Middle frontal gyrus (tissue), 1 donor: ENCODE measurements around the gene CDK14.
"Not testable (repeated sequence)": the region's sequence is repeated elsewhere in the genome, so short reads cannot be mapped to it uniquely, and the experiment has no call there.

Source experiments
- DNase-seq: peaks from one replicate; pipeline ENCODE4 v3.0.0-alpha.2; 2015; ENCODE audit warnings: low spot score; ENCODE audit errors: extremely low spot score

Gene CDK14

DNA sequence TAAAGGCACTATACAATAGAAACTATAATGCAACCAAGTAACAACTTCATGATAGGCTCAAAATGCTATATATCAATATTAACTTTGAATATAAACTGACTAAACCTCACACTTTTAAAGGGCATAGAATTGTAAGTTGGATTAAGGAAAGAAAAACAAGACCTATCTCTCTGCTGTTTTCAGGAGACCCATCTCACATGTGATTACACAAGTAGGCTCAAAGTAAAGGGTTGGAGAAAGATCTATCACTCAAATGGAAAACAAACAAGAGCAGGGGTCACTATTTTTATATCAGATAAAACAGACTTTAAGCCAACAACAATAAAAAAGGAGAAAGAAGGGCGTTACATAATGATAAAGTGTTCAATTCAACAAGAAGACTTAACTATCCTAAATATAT, 155.5 kb downstream of the CDK14 start:
- no peak for DNase-seq

DNA sequence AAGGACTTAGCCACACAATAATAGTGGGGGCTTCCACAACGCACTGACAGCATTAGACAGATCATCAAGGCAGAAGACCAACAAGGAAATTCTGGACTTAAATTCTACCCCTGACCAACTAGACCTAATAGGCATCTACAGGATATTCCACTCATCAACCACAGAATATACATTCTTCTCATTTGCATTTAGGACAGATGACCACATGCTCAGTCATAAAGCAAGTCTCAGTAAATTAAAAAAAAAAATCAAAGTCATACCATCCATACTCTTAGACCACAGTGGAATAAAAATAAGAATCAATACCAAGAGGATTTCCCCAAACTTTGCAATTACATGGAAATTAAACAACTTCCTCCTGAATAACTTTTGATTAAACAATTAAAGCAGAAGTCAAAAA, 155.9 kb downstream of the CDK14 start:
- DNase-seq: no peak

DNA sequence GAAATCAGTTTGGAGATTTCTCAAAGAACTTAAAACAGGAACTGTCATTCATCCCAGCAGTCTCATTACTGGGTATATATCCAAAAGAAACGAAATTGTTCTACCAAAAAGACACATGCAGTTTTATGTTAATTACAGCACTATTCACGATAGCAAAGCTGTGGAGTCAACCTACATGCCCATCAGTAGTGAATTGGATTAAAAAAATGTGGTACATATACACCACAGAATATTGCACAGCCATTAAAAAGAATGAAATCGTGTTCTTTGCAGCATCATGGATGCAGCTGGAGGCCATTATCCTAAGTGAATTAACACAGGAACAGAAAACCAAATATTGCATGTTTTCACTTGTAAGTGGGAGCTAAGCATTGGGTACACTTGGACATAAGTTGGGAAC, 158.9 kb downstream of the CDK14 start:
- no peak for DNase-seq

DNA sequence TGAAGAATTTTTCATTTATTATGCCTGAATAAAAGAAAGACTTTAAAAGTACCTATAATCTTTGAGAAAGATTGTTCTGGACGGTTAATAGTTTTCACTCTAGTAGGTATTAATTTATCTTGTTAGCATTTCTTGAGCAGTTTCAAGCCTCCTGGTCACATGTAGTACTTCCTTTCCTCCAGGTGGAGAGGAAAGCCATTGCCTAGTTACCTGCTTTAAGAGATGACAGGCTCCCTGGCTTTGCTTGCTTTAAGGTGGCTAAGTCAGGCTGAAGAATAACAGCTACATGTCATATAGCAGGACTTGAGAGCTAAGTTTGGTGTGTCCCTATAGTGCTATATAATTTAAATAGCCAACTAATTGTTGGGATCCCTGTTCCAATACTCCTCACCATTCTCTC, 160.2 kb downstream of the CDK14 start:
- no peak for DNase-seq

DNA sequence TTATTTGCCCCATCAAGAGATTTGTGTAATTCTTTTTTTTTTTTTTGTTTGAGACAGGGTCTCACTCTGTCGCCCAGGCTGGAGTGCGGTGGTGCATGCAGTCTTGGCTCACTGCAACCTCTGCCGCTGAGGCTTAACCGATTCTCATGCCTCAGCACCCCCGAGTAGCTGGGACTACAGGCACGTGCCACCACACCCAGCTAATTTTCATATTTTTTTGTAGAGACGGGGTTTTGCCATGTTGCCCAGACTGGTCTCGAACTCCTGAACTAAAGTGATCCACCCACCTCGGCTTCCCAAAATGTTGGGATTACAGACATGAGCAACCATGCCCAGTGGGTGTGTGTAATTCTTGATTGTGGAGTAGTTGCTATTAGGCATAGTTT, 161.4 kb downstream of the CDK14 start:
- not testable (repeated sequence) for DNase-seq

DNA sequence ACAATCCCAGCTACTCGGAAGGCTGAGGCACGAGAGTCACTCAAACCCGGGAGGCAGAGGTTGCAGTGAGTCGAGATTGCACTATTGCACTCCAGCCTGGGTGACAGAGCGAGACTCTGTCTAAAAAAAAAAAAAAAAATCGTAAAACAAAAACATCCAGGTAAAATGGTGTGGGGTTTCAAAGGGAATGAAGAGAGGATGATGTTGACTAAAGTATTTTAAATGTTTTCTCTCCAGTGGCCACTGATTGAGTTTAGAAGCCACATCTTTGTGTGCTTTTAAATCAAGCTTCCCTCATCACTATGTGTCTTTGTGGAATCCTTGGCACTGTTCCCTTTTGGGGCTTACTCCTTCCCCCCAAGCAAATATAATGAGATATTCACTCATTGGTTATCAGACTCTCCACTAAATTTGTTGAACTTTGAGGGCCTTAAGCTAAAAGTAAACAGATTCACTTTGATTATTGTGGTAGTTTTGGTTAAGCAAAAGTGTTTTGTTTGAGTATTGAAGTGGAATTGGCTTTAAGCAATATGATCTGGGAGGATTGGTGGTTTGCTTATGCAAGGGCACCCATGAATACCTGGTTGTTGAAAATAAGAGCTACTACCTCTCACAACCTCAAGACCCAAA, 162.9 kb downstream of the CDK14 start:
- no peak for DNase-seq

DNA sequence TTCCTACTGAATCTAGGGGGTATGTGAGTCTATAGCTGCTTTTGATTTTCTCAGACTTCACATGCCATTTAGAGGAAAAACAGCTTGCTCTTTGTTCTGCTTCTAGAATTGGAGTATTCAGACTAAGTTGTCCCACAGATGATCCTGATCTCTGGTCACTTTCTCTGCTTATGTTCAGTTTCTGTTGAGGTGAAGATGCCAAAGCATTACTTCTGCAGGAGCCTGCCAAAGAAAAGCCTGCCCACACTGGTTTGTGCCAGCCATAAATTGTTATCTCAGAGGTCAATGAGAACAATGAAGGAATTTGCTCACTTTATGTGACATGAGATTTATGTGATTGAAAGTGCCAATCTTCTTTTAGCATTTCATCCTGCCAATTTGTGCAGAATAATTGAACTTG, 163.6 kb downstream of the CDK14 start:
- DNase-seq: no peak

DNA sequence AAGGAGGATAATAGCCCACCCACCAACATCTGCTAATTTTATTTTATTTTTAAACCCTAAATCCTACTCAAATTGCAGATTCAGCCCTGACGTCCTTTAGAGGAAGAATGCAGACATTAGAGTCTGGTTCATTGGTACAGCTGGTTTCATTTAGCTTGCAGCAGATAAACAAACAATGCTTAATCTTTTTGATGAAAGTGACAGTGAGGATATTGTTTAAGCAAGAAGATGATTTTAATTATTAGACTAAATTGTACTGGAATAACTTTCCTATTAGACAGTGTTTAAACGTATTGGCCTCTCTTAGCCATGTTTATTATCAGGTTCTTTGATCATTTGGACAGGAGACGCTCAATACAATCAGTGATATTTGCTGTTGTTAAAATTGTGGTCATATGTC, 164.8 kb downstream of the CDK14 start:
- DNase-seq: no peak

DNA sequence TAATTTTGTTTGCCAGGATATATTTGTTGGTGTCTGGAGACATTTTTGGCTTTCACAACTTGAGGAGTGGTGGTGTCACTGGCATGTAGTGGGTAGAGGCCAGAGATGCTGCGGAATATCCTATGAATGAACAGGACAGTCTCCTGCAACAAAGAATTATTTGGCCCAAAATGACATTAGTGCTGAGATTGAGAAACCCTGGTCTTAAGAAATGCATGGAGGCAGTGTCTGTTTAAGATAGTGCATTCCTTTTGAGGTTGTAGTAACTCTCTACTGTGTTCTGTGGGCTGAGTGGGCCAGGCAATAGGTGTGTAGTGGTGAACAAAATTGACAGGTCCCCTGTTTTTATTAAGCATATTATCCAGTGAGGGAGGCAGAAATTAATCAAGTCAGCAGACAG, 165.5 kb downstream of the CDK14 start:
- DNase-seq: no peak

DNA sequence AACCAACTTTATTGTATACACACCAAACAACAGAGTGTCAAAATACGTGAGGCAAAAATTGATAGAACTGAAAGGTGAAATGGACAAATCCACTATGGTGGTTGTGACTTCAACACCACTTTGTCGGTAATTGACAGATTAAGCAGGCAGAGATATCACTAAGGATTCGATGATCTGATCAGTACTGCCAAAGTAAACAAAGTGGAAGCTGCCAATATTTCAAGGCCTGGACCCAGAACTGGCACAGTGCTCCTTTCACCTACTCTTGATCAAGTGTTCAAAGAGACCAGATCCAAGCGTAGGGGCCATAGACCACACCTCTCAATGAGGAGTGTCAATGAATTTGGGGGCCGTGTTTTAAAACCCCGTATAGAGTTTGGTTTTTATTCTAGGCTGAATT, 167.0 kb downstream of the CDK14 start:
- no peak for DNase-seq

DNA sequence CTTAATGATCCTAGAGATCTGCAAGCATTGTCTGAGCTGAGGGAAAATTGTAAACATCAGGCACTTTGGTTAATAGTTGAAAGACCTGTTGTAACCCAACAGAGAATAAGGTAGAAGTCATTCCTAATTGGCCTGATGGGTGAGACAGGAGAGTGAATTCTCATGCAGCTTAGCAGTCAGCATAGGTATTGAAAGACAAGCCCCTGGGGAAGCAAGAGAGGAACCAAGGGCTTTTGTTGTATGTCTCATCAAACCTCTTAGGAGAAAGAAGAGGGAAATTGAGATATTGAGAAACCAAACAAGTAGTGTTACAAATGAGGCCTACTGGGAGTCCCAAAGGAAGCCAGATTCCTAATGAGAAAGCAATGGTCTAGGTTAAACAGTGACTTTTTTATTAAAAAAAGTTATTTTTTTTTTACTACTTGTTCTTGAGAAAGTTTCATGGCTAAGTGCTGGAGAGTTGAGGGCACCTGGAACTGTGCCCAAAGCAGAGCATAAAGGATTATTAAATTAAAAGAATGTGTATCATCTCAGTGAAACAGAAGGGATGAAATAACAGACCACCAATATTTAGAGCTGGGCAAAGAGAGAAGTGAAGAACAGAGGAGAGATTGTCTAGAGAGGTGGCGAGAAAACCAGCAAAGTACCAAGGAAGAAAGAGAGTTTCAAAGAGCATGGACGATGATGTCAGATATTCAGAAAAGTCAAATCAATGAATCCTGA, 168.9 kb downstream of the CDK14 start:
- DNase-seq: no peak

DNA sequence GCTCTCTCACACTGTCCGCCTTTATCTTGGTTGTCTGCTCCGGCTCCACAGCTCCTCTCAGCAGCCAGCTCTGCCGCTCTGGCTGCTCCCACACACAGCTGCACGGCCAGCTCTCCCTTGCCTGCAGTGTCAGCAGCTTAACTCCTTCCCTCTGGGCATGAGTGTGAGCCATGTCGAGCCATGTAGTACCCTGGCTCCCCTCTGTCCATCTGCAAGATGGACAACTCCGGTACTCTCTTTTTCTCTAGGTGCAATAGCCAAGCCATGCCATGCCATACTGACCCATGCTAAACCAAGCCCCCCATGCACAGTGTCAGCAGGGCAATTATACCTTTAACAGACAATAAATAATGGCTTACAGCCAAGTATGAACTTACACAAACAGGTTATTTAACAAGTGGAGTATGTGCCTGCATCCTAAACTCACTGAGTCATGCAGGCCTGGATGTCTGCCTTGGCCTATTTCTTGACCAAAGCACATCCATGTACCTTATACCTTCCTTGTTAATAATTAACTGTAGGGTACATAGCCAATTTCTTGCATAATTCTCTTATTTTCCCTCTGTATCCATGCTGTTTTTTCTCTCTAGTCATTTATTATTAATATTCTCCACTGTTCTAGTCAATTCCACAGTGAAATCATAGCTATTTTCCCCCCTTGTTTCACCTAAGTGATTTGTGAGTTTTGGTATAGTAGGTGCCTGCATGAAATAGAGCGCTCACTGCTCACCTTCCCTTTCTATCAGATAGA, 170.9 kb downstream of the CDK14 start:
- no peak for DNase-seq

DNA sequence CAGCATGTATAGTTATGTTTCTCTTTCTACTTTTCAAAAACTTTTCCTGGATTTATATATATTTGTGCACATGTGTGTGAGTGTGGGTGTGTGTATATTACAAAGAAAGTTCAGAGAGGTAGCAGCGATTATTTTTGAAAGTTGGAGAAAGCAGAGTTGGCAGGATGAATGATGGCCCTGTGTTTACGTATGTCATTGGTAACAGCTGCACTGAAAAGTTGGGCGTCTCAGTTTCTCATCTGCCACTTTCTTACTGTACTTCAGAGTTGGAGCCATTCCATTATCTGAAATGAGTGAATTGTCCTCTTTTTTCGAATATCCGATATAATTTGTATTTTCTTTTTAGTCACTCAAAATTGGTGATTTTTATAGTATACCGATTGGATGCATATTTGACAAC, 172.2 kb downstream of the CDK14 start:
- DNase-seq: no peak

DNA sequence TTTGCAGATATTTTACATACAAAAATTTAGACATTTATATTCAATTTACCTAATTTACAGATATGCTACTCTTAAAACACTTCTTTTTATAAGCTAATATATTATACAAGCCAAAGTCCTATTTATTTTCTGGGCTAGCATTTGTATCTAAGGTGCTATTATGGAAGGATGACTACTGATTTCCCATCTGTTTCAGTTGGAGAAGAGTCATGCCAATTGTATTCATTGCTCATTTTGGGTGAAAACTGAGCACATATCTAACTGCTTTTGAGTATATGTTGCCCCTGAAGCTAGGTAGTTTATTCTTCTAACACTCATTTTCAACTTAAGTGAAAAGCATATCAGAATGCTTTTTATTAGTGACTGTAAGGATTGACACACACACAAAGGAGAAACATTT, 172.9 kb downstream of the CDK14 start:
- DNase-seq: no peak

DNA sequence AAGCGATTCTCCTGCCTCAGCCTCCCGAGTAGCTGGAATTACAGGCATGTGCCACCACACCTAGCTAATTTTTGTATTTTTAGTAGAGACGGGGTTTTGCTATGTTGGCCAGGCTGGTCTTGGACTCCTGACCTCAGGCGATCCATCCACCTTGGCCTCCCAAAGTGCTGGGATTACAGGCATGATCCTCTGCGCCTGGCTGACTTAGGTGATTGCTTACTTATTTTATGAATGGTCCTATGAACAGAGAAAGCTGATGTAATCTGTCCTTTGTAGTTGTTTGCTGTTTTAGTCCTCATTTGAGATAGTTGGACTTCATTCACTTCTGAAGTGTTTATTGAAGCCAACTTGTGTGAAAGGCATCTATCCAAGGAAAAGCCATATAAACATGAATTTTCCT, 173.4 kb downstream of the CDK14 start:
- DNase-seq: not testable (repeated sequence)

DNA sequence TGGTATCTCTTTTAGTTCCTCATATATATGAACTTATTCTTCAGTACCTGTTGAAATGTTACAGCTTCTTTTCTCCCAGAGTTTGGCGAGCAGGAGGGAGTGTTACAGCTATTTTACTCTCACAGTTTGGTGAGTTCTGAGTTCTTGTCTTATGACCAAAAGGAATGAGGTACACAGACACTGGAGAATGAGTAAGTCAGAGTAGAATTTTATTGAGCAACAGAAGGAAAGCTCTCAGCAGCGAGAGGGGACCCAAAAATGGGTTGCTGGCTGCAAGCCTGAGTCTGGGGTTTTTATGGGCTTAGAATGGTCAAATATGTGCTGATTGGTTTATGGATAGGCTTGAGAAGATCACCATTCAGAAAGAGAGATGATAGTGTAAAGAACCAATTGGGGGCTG, 175.2 kb downstream of the CDK14 start:
- no peak for DNase-seq

DNA sequence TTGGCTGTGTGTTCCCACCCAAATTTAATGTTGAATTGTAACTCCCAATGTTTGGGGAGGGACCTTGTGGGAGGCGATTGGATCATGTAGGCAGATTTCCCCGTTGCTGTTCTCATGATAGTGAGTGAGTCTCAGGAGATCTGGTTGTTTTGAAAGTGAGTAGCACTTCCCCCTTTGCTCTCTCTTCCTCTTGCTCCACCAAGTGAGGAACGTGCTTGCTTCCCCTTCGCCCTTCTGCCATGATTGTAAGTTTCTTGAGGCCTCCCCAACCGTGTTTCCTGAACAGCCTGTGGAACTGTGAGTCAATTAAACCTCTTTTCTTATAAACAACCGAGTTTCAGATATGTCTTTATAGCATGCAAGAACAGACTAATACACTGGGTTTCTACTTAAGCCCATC, 176.3 kb downstream of the CDK14 start:
- DNase-seq: no peak

DNA sequence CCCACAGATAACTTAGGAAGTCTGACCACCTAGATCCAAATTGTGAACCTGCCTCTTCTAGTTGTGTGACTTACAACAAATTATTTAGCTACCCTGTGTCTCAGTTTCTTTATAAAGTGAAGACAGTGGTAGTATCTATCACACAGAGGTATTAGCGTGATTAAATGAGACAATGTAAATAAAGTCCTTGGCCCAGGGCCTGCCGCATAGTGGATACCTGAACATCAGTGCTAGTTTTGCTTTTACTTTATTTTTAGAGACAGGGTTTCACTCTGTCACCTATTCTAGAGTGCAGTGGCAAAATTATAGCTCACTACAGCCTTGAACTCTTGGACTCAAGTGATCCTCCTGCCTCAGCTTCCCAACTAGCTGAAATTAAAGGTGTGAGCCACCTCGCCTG, 177.1 kb downstream of the CDK14 start:
- no peak for DNase-seq

DNA sequence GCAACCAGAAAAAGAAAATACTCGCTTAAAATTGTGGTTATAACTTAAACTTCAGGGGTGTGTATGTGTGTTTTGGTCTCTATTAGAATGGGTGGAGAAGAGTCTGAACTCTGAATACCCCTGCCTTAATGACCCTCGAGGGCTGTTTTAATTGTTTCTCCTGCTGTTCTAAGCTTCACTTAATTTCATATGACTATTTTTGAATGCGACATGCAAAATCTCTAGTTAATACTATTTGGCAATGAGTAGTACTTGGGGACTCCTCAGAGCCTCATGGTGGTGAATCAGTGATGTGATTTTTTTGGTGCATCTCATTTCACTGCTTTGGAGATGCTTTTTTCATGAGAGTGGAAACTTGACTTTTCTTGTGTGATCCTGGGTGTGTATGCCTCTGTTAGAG, 178.6 kb downstream of the CDK14 start:
- no peak for DNase-seq

DNA sequence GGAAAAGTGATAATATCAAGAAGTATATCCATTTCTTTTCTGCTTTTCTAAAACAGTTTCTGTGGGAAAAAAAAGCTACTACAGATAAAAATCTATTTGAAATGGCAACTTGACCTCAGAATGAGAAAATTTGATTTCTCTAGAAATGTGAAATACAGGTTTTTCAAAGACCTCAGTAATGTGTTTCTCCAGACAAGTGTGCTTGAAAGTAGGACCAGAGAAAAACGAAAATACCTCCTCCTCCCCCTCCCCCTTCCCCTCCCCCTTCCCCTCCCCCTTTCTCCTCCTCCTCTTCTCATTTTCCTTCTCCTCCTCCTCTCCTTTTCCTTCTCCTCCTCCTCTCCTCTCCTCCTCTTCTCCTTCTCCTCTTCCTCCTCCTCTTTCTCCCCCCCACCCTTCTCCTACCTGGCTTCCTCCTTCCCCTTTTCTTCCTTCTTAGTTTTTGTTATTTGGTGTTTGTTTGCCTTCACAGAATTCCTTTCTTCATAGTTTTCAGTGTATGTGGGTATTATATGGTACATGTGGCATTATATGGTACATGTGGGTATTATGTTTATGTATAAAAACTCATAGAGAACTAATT, 179.4 kb downstream of the CDK14 start:
- no peak for DNase-seq

DNA sequence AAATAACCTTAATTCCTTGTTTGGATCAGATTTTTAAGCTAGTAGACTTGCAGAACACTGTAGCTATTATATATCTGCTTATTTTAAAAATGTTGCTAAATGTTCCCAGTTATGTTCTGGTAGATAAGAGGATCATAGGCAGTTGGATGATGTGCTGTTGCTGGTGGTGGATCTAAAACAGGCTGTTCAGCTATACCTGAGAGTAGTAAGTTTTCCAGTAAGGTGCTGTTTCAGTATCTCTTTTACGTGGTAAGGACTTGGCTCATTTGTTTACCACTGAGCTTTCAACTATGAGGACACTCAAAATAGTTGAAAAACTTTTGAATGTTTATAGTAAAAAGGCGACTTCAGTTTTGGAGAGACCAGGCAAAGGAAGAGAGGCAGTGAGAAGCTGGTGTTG, 180.9 kb downstream of the CDK14 start:
- DNase-seq: no peak

DNA sequence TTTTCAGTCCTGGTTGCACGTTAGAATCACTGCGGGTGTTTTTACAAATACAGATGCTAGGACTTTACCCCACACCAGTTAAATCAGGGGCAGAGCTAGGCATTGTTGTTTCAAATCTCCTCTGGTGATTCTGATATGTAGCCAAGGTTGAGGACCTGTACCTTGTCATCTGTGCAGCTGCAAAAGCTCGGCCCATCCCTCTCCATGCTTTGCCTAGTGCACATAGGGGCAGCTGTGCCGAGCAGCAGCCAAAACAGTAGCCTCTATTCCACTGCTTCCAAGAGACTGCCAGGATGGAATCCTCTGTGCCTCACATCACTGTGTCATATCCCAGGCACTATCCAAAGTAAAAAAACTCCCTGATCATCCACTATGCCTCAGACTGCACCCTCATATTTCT, 181.3 kb downstream of the CDK14 start:
- DNase-seq: no peak
